MM.1S (cell line): Measurements from ENCODE around the gene ADAMTS2.

ENCODE experiments used
- DNase-seq: peaks from one replicate; pipeline ENCODE4 v3.0.0-alpha.2; 2015
- H2AFZ ChIP-seq: fragments of 300-600 bp; sonication (generic); 2 replicates; pipeline ENCODE4 v1.6.0; 2016; ENCODE audit warnings: antibody characterized with exemption, low read length
- H3F3A ChIP-seq: fragments of 300-600 bp; sonication (generic); 2 replicates; pipeline ENCODE4 v1.6.1; 2016; ENCODE audit warnings: mild to moderate bottlenecking, antibody characterized with exemption, low read length, moderate library complexity, mixed read lengths; ENCODE audit not compliant: insufficient read depth
- H3K27ac ChIP-seq: fragments of 300-600 bp; sonication (generic); 2 replicates; pipeline ENCODE4 v1.5.1; 2016; ENCODE audit warnings: mild to moderate bottlenecking, low read length
- H3K27me3 ChIP-seq: fragments of 300-600 bp; sonication (generic); replicated peaks from 2 replicates; pipeline ENCODE4 v1.6.0; 2016; ENCODE audit warnings: low read length; ENCODE audit not compliant: insufficient read depth
- H3K36me3 ChIP-seq: fragments of 300-600 bp; sonication (generic); replicated peaks from 2 replicates; pipeline ENCODE4 v1.6.1; 2016; ENCODE audit warnings: mild to moderate bottlenecking, low read length, mixed read lengths; ENCODE audit not compliant: insufficient read depth
- H3K4me1 ChIP-seq: fragments of 300-600 bp; sonication (generic); 2 replicates; pipeline ENCODE4 v1.6.1; 2016; ENCODE audit warnings: low read length, mixed read lengths
- H3K4me2 ChIP-seq: fragments of 300-600 bp; sonication (generic); 2 replicates; pipeline ENCODE4 v1.6.0; 2016; ENCODE audit warnings: low read depth, low read length
- H3K4me3 ChIP-seq: fragments of 300-600 bp; sonication (generic); 2 replicates; pipeline ENCODE4 v1.5.1; 2016; ENCODE audit warnings: low read length, mixed read lengths
- H3K79me2 ChIP-seq: fragments of 300-600 bp; sonication (generic); 2 replicates; pipeline ENCODE4 v1.6.1; 2016; ENCODE audit warnings: mixed run types, low read length, mixed read lengths
- H3K9ac ChIP-seq: fragments of 300-600 bp; sonication (generic); 2 replicates; pipeline ENCODE4 v1.6.1; 2016; ENCODE audit warnings: low read length, mixed read lengths
- H3K9me2 ChIP-seq: fragments of 300-600 bp; sonication (generic); replicated peaks from 2 replicates; pipeline ENCODE4 v1.6.1; 2016; ENCODE audit warnings: mild to moderate bottlenecking, low read length, mixed read lengths; ENCODE audit not compliant: insufficient read depth
- H3K9me3 ChIP-seq: fragments of 300-600 bp; sonication (generic); replicated peaks from 2 replicates; pipeline ENCODE4 v1.6.1; 2016; ENCODE audit warnings: mild to moderate bottlenecking, low read length, mixed read lengths; ENCODE audit not compliant: insufficient read depth
- H4K20me1 ChIP-seq: fragments of 300-600 bp; sonication (generic); 2 replicates; pipeline ENCODE4 v1.6.1; 2016; ENCODE audit warnings: mild to moderate bottlenecking, low read length, moderate library complexity, mixed read lengths; ENCODE audit not compliant: insufficient read depth
- CTCF ChIP-seq: fragments of 300-600 bp; sonication (generic); IDR thresholded peaks from 2 replicates; pipeline ENCODE4 v1.5.1; 2016; ENCODE audit warnings: antibody characterized with exemption, low read length, mixed read lengths
- EZH2 ChIP-seq: fragments of 300-600 bp; sonication (generic); optimal IDR thresholded peaks from 2 replicates; pipeline ENCODE3; 2017; ENCODE audit warnings: low read depth, mild to moderate bottlenecking, antibody characterized with exemption, low read length, mixed read lengths
- EZH2phosphoT487 ChIP-seq: fragments of 300-600 bp; sonication (generic); IDR thresholded peaks from 2 replicates; pipeline ENCODE4 v1.6.1; 2018; ENCODE audit warnings: antibody characterized with exemption, low read length

Gene ADAMTS2

GRCh38 chr5:179273441-179274145 lies 71.7 kb downstream of the ADAMTS2 start:
- Histone ChIP-seq H3K4me1 (no peaks in the 10 kb centered on the region), H3K36me3 (no peaks in the 10 kb centered on the region), H3K9me2 (no peaks in the 10 kb centered on the region), H3K9ac (no peak overlapping the region), H3F3A (no peaks in the 10 kb centered on the region), H3K9me3 (no peaks in the 10 kb centered on the region), H4K20me1 (no peaks in the 10 kb centered on the region), H2AFZ (no peak overlapping the region), H3K27me3 (no peaks in the 10 kb centered on the region), H3K79me2 (no peaks in the 10 kb centered on the region), H3K27ac (no peak overlapping the region), H3K4me2 (no peak overlapping the region), H3K4me3 (no peak overlapping the region)
- no peak for DNase-seq
- TF ChIP-seq EZH2 (no peak), EZH2phosphoT487 (no peak), CTCF (no peak)

- H3K79me2 ChIP-seq = no peaks in the 10 kb centered on the region
- H3K4me1 ChIP-seq = no peaks in the 10 kb centered on the region
- H2AFZ ChIP-seq = no peak overlapping the region
- H3K27ac ChIP-seq = no peak overlapping the region
- no peak overlapping the region for H3K4me3 ChIP-seq
- TF ChIP-seq EZH2phosphoT487 = no peak
- no peak for TF ChIP-seq EZH2
- no peak for TF ChIP-seq CTCF
- H3K9me3 ChIP-seq = no peaks in the 10 kb centered on the region
- H3K36me3 ChIP-seq = no peaks in the 10 kb centered on the region
- no peaks in the 10 kb centered on the region for H3F3A ChIP-seq
- no peak overlapping the region for H3K4me2 ChIP-seq
- no peaks in the 10 kb centered on the region for H3K9me2 ChIP-seq
- H3K9ac ChIP-seq = no peak overlapping the region
- no peak for DNase-seq
- H4K20me1 ChIP-seq = no peaks in the 10 kb centered on the region
- no peaks in the 10 kb centered on the region for H3K27me3 ChIP-seq
Observed at GRCh38 chr5:179273073-179273435, 72.2 kb downstream of the ADAMTS2 start.

GRCh38 chr5:179272326-179273072 lies 72.8 kb downstream of the ADAMTS2 start:
- no peaks in the 10 kb centered on the region for H3F3A ChIP-seq

More at GRCh38 chr5:179272326-179273072, 72.8 kb downstream of the ADAMTS2 start:
- Histone ChIP-seq H2AFZ (no peak overlapping the region), H3K9me3 (no peaks in the 10 kb centered on the region), H3K4me1 (no peaks in the 10 kb centered on the region), H3K27me3 (no peaks in the 10 kb centered on the region), H3K9me2 (no peaks in the 10 kb centered on the region), H3K79me2 (no peaks in the 10 kb centered on the region), H3K4me3 (no peak overlapping the region), H4K20me1 (no peaks in the 10 kb centered on the region), H3K9ac (no peak overlapping the region), H3K4me2 (no peak overlapping the region), H3K27ac (no peak overlapping the region), H3K36me3 (no peaks in the 10 kb centered on the region)
- DNase-seq = no peak
- TF ChIP-seq CTCF = no peak
- TF ChIP-seq EZH2phosphoT487 = no peak
- TF ChIP-seq EZH2 = no peak
